Endothelial cell (in vitro differentiated cells): ENCODE measurements around the gene HNRNPL. TPM values are rescaled to one million over a fixed set of nuclear protein-coding genes. Genes with fewer than 3 reads are reported as not detected.

Source experiments
- DNase-seq: peaks from one replicate; pipeline ENCODE4 v3.0.0; 2021; ENCODE audit warnings: low spot score
- H3K27ac Mint-ChIP-seq: one replicate; pipeline ENCODE4 v1.8.0; 2021; ENCODE audit warnings: mixed read lengths, inconsistent platforms; ENCODE audit not compliant: unreplicated experiment
- H3K27me3 Mint-ChIP-seq: one replicate; pipeline ENCODE4 v1.8.0; 2021; ENCODE audit warnings: mild to moderate bottlenecking, moderate library complexity, mixed read lengths, inconsistent platforms; ENCODE audit not compliant: unreplicated experiment
- H3K36me3 Mint-ChIP-seq: one replicate; pipeline ENCODE4 v1.8.0; 2021; ENCODE audit warnings: mild to moderate bottlenecking, low read depth, mixed read lengths, inconsistent platforms; ENCODE audit not compliant: unreplicated experiment
- H3K4me1 Mint-ChIP-seq: one replicate; pipeline ENCODE4 v1.8.0; 2021; ENCODE audit warnings: mild to moderate bottlenecking, mixed read lengths, inconsistent platforms; ENCODE audit not compliant: unreplicated experiment
- H3K4me3 Mint-ChIP-seq: one replicate; pipeline ENCODE4 v1.8.0; 2021; ENCODE audit warnings: mild to moderate bottlenecking, mixed read lengths, inconsistent platforms; ENCODE audit not compliant: unreplicated experiment
- H3K9me3 Mint-ChIP-seq: one replicate; pipeline ENCODE4 v1.8.0; 2021; ENCODE audit warnings: mixed read lengths, inconsistent platforms; ENCODE audit not compliant: unreplicated experiment
- CTCF ChIP-seq: fragments of 200-600 bp; sonication (generic); IDR thresholded peaks from one replicate; pipeline ENCODE4 v1.5.0; 2021; ENCODE audit warnings: antibody characterized with exemption; ENCODE audit not compliant: unreplicated experiment
- total RNA-seq: library from RNA; stranded (reverse); fragmentation: NEBNext Ultra II Directional; extraction: Animal tissue kit (Norgen Biotek cat#: 25700); gene quantifications from one replicate; pipeline ENCODE4 v1.2.1, GENCODE V29; 2021; ENCODE audit not compliant: unreplicated experiment

The HNRNPL gene
- total RNA-seq, 1 donor from 2014 or later, result 343 TPM

GRCh38 chr19:38849147-38849859 is 483 bp downstream of the HNRNPL start:
- H3K9me3 Mint-ChIP-seq, result no peaks in the 10 kb centered on the region
- H3K27ac Mint-ChIP-seq, result peak overlapping the region; percentile 97
- peak; percentile 99 for DNase-seq
- peaks cover 35% of the 10 kb centered on the region for H3K4me1 Mint-ChIP-seq
- TF ChIP-seq CTCF, result no peak
- peaks cover 18% of the 10 kb centered on the region for H3K27me3 Mint-ChIP-seq
- H3K4me3 Mint-ChIP-seq, result peak overlapping the region; percentile 96
- peaks cover 39% of the 10 kb centered on the region for H3K36me3 Mint-ChIP-seq

GRCh38 chr19:38848299-38849146 is 1.3 kb downstream of the HNRNPL start:
- Mint-ChIP-seq H3K4me1 (peaks cover 35% of the 10 kb centered on the region), H3K9me3 (no peaks in the 10 kb centered on the region), H3K4me3 (peak overlapping the region; percentile 96), H3K27ac (peak overlapping the region; percentile 93), H3K36me3 (peaks cover 47% of the 10 kb centered on the region), H3K27me3 (peaks cover 16% of the 10 kb centered on the region)
- no peak for DNase-seq
- TF ChIP-seq CTCF, result no peak

GRCh38 chr19:38846097-38846496 is 3.7 kb downstream of the HNRNPL start:
- peaks cover 69% of the 10 kb centered on the region for H3K36me3 Mint-ChIP-seq

GRCh38 chr19:38845374-38846024 is 4.3 kb downstream of the HNRNPL start:
- no peak for TF ChIP-seq CTCF
- H3K4me1 Mint-ChIP-seq, result peaks cover 24% of the 10 kb centered on the region
- peaks cover 75% of the 10 kb centered on the region for H3K36me3 Mint-ChIP-seq
- H3K27me3 Mint-ChIP-seq, result peaks cover 12% of the 10 kb centered on the region
- no peak for DNase-seq
- H3K4me3 Mint-ChIP-seq, result peak overlapping the region; percentile 44
- H3K27ac Mint-ChIP-seq, result peak overlapping the region; percentile 7
- no peaks in the 10 kb centered on the region for H3K9me3 Mint-ChIP-seq

More at GRCh38 chr19:38846097-38846496, 3.7 kb downstream of the HNRNPL start:
- no peak for TF ChIP-seq CTCF
- Mint-ChIP-seq H3K9me3 (no peaks in the 10 kb centered on the region), H3K4me3 (peak overlapping the region; percentile 42), H3K27ac (peak overlapping the region; percentile 42), H3K4me1 (peaks cover 29% of the 10 kb centered on the region), H3K27me3 (peaks cover 13% of the 10 kb centered on the region)
- no peak for DNase-seq
